NCI-H1930 (cell line): ENCODE results near the gene XYLT1.
"Not testable (repeated sequence)": the region's sequence is repeated elsewhere in the genome, so short reads cannot be mapped to it uniquely, and the experiment has no call there.

Experiments
- DNase-seq, 2 experiments: peaks; one replicate each; lab custom pipeline; 2025; lab: John Stamatoyannopoulos, UW

XYLT1 gene

DNA sequence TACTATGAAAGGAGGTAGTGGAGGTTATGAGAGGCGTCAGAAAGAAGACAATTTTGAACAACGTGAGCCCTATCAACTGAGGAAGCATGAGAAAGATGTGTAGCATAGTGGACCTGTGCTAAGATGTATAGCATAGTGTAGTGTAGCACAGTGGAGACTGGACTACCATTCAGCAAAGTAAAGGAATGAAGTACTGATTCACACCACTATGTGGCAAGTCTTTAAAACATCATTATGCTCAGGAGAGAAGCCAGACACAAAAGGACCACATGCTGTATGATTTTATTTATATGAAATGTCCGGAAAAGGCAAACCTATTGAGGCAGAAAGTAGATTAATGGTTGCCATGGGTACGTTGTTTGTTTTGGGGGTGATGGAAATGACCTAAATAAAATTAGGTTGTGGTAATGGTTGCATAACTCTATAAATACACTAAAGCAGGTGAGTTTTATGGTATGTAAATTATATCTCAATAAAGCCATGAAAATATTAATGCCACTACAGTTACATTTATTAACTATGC lies 20.4 kb upstream of the XYLT1 start:
- no peak for DNase-seq

DNA sequence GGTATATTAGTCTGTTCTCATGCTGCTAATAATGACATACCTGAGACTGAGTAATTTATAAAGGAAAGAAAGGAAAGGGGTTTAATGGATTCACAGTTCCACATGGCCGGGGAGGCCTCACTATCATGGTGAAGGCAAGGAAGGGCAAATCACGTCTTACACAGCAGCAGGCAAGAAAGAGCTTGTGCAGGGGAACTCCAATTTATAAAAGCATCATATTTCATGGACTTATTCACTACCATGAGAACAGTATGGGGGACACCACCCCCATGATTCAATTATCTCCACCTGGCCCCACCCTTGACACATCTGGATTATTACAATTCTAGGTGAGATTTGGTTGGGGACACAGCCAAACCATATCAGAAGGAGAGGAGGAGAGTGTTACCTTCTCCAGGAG lies 17.7 kb upstream of the XYLT1 start:
- DNase-seq, result no peak

DNA sequence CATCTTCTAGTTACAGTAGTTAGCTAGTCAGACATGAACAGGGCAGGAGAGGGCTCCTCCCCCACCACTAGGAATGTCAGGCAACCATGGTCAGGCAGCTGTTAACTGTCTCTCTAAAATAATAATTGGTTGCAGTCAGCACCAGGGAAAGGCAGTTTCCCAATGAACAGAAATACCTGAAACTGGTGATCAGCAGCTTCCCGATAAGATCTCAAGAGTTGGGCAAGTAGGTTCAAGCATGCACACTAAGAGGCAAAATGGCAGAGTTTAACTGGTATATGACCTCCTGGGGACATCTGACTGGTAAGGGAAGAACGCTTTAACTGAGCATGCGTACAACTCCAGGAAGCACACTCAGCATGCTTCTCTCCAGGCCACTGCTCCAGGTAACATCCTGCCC lies 12.6 kb upstream of the XYLT1 start:
- no peak for DNase-seq

DNA sequence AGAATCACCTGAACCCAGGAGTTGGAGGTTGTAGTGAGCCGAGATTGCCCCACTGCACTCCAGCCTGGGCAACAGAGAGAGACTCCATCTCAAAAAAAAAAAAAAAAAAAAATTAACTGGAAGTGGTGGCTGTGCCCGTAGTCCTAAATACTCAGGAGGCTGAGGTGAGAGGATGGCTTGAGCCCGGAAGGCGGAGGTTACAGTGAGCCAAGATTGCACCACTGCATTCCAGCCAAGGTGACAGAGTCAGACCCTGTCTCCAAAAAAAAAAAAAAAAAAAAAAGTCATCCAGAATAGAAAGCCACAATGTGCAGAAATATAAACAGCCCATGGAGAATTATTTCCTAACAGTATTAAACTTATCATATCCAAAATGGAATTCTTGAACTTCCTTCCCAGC lies 11.6 kb upstream of the XYLT1 start:
- DNase-seq, result not testable (repeated sequence)

DNA sequence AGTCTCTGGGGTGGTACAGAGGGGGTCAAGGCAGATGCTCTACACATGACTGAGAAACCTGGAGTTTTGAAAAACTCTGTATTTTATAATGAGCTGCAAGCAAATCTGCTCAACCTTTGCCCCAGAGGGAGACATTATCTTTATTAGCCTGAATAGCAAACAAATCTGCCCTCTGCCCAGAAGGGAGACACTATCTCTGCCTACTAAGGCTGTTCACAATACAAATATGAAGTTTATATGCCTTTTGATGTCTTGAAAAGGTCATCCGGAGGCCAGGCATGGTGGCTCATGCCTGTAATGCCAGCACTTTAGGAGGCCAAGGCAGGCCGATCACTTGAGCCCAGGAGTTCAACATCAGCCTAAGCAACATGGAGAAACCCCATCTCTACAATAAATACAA lies 11.0 kb upstream of the XYLT1 start:
- no peak for DNase-seq

DNA sequence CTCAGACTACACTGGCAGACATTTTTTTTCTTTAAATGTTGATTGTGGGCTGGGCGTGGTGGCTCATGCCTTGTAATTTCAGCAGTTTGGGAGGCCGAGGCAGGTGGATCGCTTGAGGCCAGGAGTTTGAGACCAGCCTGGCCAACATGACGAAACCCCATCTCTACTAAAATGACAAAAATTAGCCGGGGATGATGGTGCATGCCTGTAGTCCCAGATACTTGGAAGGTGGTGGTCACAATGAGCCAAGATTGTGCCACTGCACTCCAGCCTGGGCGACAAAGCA lies 6.4 kb upstream of the XYLT1 start:
- DNase-seq, result not testable (repeated sequence)

DNA sequence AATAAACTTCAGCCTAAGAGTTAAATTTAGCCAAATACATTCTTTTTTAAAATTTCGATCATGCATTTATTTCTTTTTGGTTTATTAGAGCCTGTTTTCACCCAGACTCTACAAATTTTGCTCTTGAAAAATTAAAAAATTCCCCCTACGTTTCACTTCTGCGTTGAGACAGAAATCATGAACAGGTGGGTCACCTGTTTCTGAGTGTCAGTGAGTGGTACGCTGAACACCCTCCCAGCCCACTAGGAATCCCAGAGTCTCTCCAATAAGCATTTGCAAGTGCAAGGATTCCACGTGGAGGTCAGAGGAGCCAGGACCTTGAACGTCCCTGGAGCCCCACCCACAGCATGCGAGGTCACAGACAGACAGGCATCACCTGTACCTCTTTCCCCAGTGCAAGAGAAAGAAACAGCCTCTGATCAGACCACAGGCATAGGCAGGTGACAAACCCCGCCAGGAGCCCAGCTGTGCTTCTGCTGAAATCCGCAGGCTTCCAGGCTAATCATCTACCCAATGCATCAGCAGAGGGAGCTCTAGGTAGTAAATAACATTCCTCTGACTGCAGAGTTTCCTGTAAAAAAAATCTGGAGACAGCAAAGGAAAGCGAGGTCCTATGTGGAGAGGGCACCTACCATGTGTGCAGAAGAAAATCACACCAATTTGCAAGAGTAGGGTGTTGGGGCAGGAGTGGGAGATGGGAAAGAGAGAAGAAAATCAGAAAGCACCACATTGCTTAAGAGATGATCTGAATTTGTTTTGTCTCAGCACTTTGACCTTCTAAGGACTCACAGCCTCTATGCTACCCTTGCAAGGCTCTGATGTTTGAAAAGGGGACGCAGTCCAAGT lies 5.9 kb upstream of the XYLT1 start:
- peak; percentile 15 to 39 for DNase-seq

DNA sequence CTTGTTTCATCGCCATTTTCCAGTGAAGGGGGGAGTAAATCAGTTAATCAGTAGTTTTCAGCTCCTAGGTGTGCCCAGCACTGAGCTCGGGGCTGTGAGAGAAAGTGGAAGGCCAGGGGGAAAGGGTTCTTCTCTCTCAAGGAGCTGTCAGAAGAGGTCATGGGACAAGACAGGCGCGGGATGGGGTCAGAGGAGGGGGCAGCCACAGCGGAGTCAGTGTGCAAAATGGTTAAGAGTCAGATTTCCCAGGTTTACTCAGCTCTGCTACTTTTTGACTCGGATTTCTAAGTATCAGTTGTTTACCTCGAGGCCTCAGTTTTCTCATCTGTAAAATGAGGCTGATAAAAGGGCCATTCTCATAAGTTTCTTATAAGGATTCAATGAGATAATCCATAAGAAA lies 4.3 kb upstream of the XYLT1 start:
- no peak for DNase-seq

DNA sequence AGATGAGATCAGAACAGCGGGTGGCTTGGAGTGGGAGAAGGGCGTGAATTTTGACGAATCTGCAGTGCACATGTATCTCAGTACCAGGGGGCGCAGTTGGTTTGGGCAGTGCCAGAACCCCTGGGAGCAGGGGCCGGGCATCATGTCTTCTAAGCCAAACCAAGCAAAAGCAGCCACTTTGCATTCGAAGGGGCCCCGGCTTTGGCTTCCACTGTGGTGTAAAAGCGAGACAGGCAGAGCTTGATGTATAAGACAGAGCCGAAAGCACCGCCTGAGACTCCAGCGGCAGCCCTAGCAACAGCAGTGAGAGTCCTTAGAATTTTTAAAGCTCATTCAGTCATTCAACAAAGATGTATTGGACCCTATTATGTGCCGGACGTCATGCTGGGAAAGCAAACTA lies 3.8 kb upstream of the XYLT1 start:
- no peak for DNase-seq

DNA sequence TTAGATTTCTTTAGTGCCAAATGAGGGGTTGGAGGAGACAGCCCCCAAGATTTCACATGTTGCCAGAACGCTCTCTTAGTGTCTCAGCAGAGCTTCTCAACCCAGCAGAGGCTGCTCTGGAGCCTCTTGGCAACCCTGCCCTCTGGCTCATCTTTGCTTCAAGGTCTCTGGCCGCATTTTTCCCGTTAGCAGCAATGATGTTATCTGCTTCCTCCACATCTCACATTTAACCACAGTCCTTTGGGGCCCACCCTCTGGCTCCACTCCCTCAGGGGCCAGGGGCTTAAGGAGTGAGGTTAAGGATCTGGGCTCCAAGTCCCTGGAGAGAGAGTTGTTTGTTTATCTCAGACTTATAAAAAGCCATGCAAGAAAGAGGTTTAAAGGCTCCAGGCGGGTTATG lies 3.3 kb upstream of the XYLT1 start:
- no peak for DNase-seq

DNA sequence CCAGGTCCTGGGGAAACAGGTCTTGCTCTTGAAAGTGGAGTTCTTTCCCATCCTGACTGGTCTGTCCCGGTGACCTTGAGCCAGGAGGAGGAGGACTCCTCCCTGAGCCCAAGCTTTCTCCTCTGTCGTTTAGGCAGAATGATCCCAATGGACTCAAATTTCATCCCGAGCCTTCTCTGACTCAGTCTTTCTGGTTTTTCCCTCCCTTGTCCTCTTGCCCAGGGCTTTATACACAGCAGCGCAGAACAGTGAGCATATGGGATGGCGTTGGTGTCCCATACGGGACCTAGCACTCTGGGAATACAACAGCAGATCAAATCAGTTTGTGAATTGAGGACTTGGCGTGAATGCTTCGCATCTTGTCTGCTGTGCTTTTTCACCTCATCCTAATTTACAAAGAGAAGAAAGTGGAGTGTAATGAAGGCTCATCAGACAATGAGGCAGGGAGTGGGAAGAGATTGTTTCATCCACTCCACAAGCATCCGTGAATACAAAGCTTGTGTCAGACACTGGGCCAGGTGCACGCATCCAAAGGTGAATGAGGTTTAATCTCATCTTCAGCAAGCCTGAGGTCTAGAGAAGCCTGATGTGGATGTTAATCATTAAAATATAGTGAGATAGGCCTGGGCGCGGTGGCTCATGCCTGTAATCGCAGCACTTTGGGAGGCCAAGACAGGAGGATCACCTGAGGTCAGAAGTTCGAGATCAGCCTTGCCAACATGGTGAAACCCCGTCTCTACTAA lies 1.1 kb upstream of the XYLT1 start:
- no peak for DNase-seq

DNA sequence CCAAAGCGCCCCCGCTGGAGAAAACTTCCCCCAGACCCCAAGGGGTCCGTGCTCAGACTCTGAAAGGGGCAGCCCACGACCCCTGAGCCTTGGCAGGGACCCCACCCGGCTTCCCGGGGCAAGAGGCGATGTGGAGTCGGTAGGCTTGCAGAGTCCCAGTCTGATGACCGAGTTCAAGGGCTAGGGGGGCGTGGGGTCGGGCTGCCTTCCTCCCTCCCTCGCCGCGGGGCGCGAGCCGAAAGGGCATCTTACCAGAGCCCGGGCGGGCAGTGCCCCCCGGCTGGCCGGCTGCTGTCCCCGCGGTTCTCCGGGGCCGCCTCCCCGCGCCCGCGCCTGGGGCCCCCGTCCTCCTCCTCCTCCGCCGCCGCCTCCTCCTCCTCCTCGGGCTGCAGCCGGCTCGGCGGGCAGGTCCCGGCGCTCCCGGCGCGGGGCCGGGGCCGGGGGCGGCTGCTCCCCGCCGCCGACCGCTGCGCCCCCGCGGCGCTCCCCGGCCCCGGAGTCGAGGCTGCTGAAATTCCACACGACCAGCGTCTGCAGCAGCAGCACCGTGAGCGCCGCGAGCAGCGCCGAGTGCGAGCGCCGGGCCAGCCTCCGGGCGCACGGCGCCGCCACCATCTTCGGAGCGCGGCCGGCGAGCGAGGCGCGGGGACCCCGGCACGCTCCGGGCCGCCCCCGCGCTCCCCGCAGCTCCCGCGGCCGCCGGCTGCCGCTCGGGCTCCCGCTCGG lies 415 bp downstream of the XYLT1 start:
- no peak for DNase-seq

DNA sequence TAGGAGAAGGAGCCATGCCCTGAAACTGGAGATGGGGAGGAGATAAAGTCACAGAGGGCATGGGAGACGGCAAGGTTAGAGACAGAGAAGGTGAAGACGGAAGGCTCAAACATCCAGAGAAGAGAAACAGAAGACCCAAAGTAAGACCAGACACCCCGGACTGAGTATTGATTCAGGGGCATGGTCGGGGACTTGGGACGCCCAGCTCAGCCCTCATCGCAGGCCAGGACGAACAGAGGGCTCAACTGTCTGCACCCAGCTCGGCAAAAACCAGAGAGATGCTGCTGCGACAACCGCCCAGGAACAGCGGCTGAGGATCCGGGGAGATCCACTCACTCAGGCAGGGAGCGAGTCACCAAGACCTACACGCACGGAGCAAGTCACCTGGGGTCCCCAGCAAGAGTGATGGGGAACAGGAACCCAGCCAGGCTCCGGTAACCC lies 999 bp downstream of the XYLT1 start:
- no peak for DNase-seq

DNA sequence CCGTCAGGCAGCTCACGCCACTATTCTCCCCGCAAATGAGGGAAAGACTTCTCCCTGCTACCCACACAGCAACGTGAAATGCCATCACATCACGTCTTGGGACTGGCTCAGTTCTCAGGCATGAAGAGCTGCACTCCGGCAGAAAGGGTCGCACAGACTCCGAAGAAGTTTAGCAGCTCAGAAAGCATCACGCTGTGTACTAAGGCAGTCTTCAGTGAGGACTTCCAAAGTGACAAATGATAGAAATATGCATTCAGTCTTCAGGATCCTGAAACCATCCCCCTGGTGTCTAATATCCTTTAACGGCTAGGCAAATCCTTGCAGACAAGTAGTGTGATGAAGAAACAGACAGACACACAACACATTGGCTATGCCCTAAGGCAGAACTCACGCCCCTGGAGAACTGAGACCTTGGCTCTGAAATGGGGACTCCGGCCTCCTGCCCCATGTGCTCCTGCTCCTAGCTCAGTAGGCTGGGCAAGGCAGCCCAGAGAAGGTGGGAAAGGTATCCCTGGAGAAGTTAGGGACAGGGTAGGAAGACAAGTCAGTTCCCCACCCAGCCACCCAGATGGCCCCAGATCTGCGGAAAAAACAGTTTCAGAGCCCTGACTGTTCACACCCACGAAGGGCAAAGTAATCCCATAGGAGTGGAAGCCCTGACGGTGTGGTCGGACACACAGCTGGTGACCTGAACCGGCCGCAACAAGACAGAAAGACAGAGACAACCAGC lies 1.6 kb downstream of the XYLT1 start:
- DNase-seq, result no peak

DNA sequence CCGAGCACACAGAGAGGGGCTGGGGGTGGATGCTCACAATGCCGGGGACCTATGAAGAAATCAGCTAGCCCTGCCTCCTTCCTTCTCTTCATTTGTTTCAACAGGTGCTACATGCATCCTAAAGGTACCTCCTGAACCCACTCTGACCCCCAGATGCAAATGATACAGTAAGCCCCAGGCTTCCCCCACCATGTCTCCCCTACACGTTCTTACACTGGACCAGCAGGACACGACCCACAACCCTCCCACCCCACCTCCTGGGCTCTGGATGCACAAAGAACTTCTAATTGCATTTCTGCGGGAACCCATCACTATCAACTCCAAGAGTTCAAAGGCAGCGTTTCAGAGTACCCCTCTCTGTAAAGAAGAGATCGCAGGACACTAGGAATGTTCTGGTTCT lies 2.1 kb downstream of the XYLT1 start:
- DNase-seq, result no peak

DNA sequence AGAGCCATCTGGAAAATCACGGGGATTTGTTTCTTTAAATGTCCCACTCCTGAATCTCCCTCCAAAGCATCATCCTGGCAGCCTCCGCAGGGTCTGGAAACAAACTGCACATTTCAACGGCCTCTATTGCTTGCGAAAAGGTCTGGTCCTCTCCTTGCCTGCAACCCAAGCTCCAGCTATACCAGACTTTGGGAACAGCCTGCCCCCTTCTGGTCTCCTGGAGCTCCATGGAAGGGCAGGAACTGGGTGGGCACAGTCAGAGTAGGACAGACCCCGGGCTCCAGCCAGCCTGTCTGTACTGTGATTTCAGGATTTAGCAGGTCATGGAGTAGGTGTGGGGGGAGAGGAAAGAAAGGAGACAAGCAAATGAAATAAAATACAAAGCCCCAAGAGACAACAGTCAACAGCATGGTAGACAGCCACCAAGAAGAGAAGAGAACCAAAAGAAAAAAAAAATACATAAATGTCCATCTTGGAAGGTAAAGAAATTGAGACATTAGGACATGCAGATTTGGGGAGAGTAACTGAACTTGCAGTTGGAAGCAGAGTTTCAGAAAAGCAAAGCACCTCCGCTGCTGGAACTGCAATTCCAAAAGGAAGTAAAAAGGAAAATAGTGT lies 2.7 kb downstream of the XYLT1 start:
- peak; percentile 32 to 39 for DNase-seq

DNA sequence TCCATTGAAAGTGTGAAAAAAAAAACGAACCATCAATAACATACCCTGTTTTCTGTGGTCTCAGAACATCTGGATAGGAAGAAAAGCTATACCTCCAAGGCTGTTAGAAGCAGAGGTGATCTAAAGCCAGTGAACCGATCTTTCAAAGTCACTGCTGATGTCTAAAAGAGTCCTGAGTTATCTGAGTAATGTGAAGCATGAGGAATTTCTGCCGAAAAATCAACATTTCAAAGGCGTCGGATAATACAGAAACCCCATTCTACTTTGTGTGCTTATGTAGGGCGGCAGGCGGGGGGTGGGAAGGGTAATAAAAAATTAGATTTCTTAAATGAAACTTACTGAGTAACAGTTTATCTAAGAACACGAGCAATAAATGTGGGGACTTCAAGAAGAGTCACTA lies 3.9 kb downstream of the XYLT1 start:
- DNase-seq, result no peak

DNA sequence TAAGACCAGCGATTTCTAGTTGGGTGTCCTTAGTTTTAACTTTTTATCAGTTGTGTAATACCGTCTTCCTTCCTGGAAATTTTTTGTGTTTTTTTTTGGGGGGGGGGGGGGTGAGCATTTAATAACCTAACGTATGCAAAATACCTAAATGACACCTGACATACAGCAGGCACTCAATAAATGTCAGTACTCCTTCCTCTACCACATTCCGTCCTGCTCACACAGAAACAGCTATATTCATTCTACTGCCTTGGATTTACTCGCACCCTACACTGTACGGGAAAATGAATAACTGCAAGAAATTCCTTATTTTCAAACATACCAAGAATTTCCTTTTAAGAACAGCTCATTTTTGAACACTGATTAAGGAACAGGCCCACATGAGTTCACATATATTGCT lies 5.3 kb downstream of the XYLT1 start:
- no peak for DNase-seq

DNA sequence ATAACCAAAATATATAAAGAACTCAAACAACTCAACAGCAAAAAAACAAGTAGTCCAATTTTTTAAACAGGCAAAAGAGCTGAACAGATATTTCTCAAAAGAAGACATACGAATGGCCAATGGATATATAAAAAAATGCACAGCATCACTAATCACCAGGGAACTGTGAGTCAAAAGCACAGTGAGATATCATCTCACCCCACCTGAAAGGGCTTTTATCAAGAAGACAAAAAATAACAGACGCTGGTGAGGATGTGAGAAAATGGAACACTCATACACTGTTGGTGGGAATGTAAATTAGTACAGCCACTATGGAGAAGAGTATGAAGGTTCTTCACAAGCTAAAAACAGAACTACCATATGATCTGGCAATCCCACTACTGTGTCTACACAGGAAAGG lies 7.4 kb downstream of the XYLT1 start:
- no peak for DNase-seq

DNA sequence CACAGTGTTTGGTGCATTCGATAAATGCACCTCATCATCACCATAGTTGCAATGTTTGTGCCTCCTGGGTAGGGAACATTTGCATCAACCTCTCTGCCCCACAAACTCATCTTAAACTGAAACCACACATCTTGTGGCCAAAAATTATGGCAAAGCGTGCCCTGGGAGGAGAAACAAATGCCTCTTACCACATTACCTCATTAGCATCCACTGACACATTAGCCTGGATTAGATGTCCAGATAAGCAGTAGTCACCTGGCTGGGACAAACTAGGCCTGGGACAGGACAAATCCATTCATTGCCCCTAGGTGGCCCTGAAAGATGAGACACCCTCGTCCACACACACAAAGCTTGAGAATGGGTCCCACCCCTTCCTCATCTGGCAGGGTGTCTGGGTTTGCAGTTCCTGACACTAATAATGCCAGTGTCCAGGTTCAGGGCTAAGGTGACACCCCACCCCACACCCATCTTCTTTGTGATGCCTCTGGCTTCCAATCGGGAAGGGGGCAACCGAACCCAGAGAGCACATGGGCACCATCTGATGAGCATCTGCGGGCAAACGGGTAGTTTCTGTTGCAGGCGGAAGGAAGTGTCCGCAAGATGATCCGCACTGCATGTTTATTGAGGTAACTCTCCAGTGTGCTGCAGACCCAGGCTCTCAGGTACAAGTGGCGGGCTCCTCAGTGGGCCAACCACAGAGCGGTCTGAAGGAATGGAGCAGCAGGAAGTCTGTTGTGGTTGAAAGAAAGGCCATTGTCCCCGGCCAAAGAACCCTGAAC lies 8.6 kb downstream of the XYLT1 start:
- no peak for DNase-seq

DNA sequence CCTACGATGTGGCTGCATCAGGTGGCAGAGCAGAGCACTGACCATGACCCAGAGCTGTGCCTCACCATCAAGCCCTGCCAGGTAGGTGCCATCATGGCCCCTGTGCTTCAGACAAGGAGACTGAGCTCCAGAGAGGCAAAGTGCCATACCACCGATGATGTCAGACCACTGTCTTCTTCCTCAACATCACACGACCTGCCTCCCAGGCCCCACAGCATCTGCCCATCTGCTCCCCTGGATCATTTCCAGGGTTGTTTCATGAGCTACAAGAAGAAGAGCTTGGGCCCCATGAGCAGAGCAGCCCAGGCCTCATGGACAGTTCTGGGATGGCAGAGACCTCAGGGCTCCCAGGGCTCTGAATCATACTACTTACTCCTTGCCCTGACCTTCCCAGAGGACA lies 9.9 kb downstream of the XYLT1 start:
- DNase-seq, result no peak
